Uterus (tissue), 2 donors: ENCODE data around the gene FMN1.

Experiments
- POLR2A ChIP-seq, 2 donors: fragments of 450-650 bp; IDR thresholded peaks; one replicate each; pipeline ENCODE4 v1.6.1; 2016; ENCODE audit warnings: antibody characterized with exemption in 2 of 2, mild to moderate bottlenecking in 1 of 2, moderate library complexity in 1 of 2
- TF ChIP-seq, protein P1 (sequence below), 4 experiments: fragments of 200-600 bp in 2 of 4; fragments of 450-650 bp in 2 of 4; sonication (generic) in 2 of 4; IDR thresholded peaks; one replicate each; pipeline ENCODE4 v1.5.1; 2016 to 2019; ENCODE audit warnings: antibody characterized with exemption in 4 of 4, mild to moderate bottlenecking in 2 of 4, moderate library complexity in 1 of 4

DNA sequence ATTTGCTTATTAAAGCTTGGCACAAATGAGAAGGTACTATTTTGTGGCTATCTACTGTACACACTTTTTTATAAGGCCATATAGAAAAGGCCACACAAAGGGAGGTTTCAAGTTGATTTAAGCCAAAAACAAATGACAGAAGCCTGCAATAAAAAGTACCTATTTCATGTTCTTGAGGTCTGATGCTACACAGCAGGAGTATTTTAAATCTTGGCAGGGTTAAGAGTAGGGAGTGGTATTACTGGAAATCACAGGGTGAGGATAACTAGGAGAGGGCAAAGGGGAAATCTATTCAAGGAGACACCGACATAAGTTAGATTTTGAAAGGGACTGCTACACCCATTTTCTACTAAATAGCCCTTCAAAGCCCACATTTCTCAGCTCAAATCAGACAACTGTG, 330.5 kb downstream of the FMN1 start:
- TF ChIP-seq POLR2A (IDR thresholded peaks at IDR 0.05): no peak
- TF ChIP-seq, protein P1, sequence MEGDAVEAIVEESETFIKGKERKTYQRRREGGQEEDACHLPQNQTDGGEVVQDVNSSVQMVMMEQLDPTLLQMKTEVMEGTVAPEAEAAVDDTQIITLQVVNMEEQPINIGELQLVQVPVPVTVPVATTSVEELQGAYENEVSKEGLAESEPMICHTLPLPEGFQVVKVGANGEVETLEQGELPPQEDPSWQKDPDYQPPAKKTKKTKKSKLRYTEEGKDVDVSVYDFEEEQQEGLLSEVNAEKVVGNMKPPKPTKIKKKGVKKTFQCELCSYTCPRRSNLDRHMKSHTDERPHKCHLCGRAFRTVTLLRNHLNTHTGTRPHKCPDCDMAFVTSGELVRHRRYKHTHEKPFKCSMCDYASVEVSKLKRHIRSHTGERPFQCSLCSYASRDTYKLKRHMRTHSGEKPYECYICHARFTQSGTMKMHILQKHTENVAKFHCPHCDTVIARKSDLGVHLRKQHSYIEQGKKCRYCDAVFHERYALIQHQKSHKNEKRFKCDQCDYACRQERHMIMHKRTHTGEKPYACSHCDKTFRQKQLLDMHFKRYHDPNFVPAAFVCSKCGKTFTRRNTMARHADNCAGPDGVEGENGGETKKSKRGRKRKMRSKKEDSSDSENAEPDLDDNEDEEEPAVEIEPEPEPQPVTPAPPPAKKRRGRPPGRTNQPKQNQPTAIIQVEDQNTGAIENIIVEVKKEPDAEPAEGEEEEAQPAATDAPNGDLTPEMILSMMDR (IDR thresholded peaks at IDR 0.05): no peak
